HG03432 (cell line): ENCODE results near the gene ZBTB16.

Source experiments
- ATAC-seq: cut with Tn5 transposase; IDR thresholded peaks from one replicate; pipeline ENCODE4 v1.9.1; 2021; ENCODE audit warnings: mild to moderate bottlenecking, moderate library complexity; ENCODE audit not compliant: unreplicated experiment

The ZBTB16 gene

DNA sequence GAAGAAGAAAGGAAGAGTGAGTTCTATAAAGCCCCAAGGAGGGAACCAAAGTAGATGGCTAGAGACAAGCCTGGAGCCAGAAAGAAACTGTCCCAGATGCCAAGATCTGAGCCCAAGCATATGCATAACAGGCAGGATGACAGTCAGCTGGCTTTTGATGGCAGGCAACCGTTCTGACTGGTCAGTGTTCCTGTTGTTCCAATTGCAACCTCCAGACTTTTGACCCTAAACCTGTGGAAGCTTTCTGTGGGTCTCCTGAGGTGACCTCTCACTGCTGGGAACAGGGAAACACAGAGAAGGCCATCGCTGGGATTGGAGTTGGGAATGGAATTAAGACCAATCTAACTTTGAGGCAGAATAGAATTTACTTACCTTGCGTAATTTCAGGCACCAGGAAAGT lies 215.1 kb downstream of the ZBTB16 start:
- ATAC-seq, result no peak

DNA sequence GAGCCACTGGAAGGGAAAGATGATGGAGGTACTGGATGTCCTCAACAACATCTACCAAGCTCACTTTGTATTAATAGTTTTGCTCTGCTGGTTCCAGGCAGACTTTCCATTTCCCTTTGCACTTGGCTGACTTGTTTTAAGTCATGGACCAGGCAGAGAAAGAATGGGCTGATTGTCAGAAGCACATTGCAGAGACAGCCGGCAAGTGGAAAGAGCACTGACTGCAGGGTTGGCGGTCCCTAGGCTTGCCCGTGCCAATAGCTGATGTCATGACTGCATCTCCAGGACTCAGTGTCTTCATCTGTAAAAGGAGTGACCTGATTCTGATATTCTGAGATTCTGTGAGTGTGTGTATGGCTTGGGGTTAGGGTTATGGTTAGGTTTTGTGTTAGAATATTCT lies 215.8 kb downstream of the ZBTB16 start:
- ATAC-seq, result no peak

GRCh38 chr11:114276077-114276476 lies 216.6 kb downstream of the ZBTB16 start:
- ATAC-seq, result no peak

- no peak for ATAC-seq
Observed at GRCh38 chr11:114277637-114278341, 218.3 kb downstream of the ZBTB16 start.

DNA sequence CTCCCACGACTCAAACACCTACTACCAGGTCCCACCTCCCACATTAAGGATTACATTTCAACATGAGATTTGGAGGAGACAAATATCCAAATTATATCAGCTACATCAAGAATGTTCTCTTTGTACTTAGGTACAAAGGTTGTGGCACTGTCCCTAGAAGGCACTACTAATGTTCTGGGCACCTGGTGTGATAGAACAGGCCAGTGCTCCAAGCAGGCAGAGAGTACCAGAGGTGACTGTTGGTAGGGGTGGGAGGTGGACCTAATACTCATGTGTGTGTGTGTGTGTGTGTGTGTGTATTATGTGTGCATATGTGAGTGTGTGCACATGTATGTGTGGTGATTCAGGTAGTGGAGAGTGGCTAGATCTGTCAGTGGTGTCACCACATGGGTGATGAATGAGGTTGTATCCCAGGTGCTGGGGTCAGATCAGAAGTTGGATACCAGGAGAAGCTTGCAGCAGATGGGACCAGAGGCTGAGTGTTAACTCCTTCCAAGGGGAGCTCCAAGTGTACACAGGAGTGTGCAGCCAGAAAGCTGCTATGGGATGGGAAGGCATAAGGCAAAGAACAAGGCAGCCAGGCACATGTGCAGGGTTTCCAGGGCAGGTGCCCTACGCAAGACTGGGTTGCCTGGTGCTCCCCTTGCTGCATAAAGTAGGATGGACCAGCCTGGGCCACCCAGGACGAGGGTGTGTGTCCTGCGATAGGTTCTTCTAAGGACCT lies 219.0 kb downstream of the ZBTB16 start:
- ATAC-seq, result no peak

- no peak for ATAC-seq
Observed at GRCh38 chr11:114279792-114280546, 220.5 kb downstream of the ZBTB16 start.

DNA sequence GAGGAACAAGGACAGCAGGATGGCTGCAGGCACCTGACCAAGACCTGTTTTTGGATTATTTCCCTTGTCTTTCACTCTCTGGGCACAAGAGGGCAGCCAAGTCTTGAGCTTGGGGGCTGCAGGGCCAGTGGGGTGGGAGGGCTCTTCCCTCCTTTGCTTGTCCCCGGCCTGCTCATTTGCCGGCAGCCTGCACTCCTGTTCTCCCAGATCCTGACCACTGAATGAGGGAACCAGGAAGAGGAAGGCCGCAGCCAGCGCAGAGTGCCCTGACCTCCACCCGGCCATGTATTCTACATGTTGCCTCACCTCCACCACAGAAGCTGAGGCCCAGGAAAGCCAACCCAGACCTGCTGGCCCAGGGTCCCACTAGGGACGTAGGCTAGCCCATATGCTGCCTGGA lies 221.2 kb downstream of the ZBTB16 start:
- ATAC-seq, result no peak

DNA sequence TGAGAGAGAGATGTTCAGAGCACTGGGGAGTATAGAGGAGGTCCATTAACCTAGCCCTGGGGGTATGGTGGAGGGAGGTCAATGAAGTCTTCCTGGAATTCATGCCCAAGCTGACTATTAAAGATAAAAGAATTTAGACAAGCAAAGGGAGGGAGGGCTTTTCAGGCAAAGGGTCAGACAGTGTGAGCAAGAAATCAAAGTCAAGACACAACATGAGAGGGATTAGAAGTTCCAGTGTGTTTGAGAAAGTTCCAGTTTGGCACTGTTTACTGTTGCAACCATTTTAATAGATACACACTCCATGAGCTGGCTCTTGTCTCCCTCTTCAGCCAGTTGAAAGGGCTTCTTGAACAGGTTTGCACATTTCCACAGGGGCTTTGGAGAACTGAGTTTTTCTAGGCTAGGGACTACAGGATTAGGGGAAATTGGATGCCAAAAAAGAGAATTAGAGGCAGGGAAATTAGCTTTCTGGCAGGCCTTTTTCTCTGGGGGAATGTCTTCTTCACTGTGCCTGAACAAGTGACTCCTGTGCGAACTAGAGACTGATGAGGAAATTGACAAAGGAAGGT lies 222.0 kb downstream of the ZBTB16 start:
- ATAC-seq, result no peak

DNA sequence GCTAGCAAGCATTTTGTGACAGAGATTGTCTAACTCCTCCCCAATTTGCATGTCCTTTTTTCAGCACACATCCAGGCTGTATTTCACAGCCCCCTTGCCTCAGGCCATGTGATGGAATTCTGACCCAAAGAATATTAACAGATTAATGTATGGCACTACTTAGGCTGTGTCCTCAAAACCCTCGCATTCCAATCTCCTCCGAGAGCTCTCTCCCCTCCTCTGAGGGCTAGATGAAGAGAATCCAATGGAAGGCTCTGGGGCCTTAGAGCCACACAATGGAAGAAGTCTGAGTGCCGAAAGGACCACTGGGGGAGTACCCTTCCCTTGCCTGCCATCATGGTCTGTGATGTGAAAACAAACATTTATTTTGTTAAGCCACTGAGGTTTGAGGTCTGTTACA lies 223.0 kb downstream of the ZBTB16 start:
- no peak for ATAC-seq

DNA sequence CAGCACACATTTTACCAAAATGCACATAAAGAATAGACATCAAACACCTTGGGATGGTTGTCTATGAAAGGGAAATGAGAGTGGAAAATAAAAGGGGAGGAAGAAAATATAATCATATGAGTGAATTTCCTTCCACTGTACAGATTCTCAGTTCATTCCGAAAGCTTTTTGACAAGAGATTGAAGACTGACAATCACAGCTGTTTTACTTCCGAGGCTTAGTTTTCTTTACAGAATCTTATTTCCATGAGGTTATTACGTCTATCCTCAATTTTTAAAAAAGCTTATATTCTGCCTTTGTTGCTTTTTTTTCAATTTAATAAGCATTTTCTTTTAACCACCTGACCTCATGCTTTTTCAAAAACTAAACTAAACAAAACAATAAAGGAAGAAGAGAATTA lies 223.9 kb downstream of the ZBTB16 start:
- no peak for ATAC-seq

DNA sequence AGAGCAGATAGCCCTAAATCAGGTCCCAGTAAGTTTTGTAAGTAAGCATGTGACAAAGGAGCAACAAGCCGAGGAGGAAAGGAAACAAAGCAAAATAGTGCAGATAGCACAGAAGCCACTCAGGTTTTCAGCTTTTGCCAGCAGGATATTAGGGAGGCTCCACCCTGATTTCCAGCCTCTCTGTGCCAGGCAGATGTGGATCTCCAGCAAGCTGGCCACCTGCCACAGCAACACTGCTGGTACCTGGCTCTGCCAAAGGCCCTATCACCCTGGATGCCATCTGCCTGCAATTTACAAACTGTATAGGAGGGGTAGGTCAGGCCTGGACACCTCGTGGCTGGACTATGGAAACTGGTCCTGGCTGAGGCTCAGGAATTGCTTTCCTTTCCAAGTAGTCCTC lies 224.5 kb downstream of the ZBTB16 start:
- ATAC-seq, result no peak

DNA sequence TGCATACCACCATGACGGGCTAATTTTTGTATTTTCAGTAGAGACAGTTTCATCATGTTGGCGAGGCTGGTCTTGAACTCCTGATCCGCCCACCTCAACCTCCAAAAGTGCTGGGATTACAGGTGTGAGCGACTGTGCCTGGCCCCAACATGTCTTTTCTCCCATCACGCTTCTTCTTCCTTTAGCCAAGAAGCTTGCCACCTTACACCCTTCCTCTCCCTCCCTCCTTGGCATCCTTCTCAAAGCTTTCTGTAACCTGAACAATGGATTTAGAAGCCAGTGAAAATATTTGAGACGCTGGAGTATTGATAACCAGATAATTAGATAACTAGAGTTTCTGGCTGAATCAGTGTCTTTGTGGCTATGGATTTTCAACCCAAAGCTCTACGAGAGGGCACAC lies 225.4 kb downstream of the ZBTB16 start:
- no peak for ATAC-seq

DNA sequence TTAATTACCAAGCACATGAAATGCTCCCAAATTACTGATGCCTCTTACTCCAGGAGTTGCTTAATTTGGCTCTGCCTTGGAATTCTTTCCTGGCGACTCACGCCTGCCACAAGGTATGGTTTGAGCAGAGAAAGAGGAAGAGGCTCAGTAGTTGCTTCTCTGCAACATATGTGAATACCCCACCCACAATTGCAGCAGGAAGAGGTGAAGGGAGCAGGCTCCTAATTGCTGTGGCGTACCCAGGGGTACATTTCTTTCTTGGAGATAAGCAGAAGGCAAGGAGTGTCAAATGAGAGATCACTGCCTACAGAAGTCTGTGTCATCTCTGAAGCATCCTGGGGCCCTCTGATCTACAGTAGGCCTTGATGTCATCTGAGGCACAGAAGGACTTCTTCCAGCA lies 226.1 kb downstream of the ZBTB16 start:
- no peak for ATAC-seq

- ATAC-seq, result no peak
Observed at GRCh38 chr11:114286229-114286628, 226.7 kb downstream of the ZBTB16 start.

- no peak for ATAC-seq
Observed at GRCh38 chr11:114287154-114287553, 227.6 kb downstream of the ZBTB16 start.

GRCh38 chr11:114288136-114288535 lies 228.6 kb downstream of the ZBTB16 start:
- ATAC-seq, result no peak

- ATAC-seq, result no peak
Observed at GRCh38 chr11:114289779-114290178, 230.3 kb downstream of the ZBTB16 start.

GRCh38 chr11:114290503-114291235 lies 231.2 kb downstream of the ZBTB16 start:
- ATAC-seq, result no peak

- no peak for ATAC-seq
Observed at GRCh38 chr11:114291381-114291780, 231.9 kb downstream of the ZBTB16 start.

GRCh38 chr11:114291842-114292680 lies 232.6 kb downstream of the ZBTB16 start:
- ATAC-seq, result no peak
